ENCODE results near the gene MRPL42. TPM values are rescaled to one million over a fixed set of nuclear protein-coding genes. Genes with fewer than 3 reads are reported as not detected.
A peak's percentile ranks its signal among the peaks of the same experiment; 100 is the strongest.
"Not testable (repeated sequence)": the region's sequence is repeated elsewhere in the genome, so short reads cannot be mapped to it uniquely, and the experiment has no call there.

Gene MRPL42
- total and polyA plus RNA-seq, 2 donors (not counting 1 experiment from before 2014, with no cell fraction given) = 68.0 to 87.3 TPM

GRCh38 chr12:93549174-93549573 is 81.9 kb downstream of the MRPL42 start:
- Histone ChIP-seq H3K36me3 (ENCODE audit: control insufficient read depth, insufficient read depth, low read length) (peaks cover 2% of the 10 kb centered on the region), H3K4me2 (ENCODE audit: extremely low read depth, insufficient read depth, low read length) (no peak overlapping the region), H2AFZ (ENCODE audit: low read length) (no peak overlapping the region), H3K27ac (ENCODE audit: insufficient read depth, low read length) (no peak overlapping the region), H3K9me3 (ENCODE audit: control insufficient read depth, insufficient read depth, low read depth, low read length) (no peaks in the 10 kb centered on the region), H4K20me1 (ENCODE audit: control insufficient read depth, extremely low read depth, insufficient read depth, low read length) (no peaks in the 10 kb centered on the region), H3K9ac (ENCODE audit: insufficient read depth, low read length) (no peak overlapping the region), H3K27me3 (ENCODE audit: control insufficient read depth, insufficient read depth, low read length) (no peaks in the 10 kb centered on the region), H3K79me2 (ENCODE audit: control insufficient read depth, insufficient read depth, low read length) (no peaks in the 10 kb centered on the region), H3K4me3 (replicated peaks in 1 of 4; ENCODE audit: control extremely low read depth in 1 of 4, insufficient read depth in 1 of 4, low read depth in 3 of 4, low read length in 4 of 4) (no peak overlapping the region), H3K4me1 (ENCODE audit: control insufficient read depth, extremely low read depth, insufficient read depth, low read length) (no peaks in the 10 kb centered on the region)
- DNase-seq (ENCODE audit: low read depth in 2 of 2) = no peak
- TF ChIP-seq EZH2 (IDR thresholded peaks at IDR 0.05; ENCODE audit: low read length, missing control alignments) (no peak), CTCF (conservative IDR thresholded peaks at IDR 0.05 in 1 of 2, IDR thresholded peaks at IDR 0.05 in 1 of 2; ENCODE audit: low read depth in 1 of 2, low read length in 2 of 2) (no peak)

GRCh38 chr12:93550748-93551611 is 83.7 kb downstream of the MRPL42 start:
- no peak overlapping the region for H2AFZ ChIP-seq (ENCODE audit: low read length)
- no peak overlapping the region for H3K4me2 ChIP-seq (ENCODE audit: extremely low read depth, insufficient read depth, low read length)
- TF ChIP-seq EZH2 (IDR thresholded peaks at IDR 0.05; ENCODE audit: low read length, missing control alignments) (no peak), CTCF (conservative IDR thresholded peaks at IDR 0.05 in 1 of 2, IDR thresholded peaks at IDR 0.05 in 1 of 2; ENCODE audit: low read depth in 1 of 2, low read length in 2 of 2) (no peak)
- H3K27me3 ChIP-seq (ENCODE audit: control insufficient read depth, insufficient read depth, low read length) = no peaks in the 10 kb centered on the region
- no peaks in the 10 kb centered on the region for H3K9me3 ChIP-seq (ENCODE audit: control insufficient read depth, insufficient read depth, low read depth, low read length)
- H3K27ac ChIP-seq (ENCODE audit: insufficient read depth, low read length) = no peak overlapping the region
- no peaks in the 10 kb centered on the region for H3K79me2 ChIP-seq (ENCODE audit: control insufficient read depth, insufficient read depth, low read length)
- H4K20me1 ChIP-seq (ENCODE audit: control insufficient read depth, extremely low read depth, insufficient read depth, low read length) = no peaks in the 10 kb centered on the region
- no peak overlapping the region for H3K4me3 ChIP-seq (replicated peaks in 1 of 4; ENCODE audit: control extremely low read depth in 1 of 4, insufficient read depth in 1 of 4, low read depth in 3 of 4, low read length in 4 of 4)
- H3K9ac ChIP-seq (ENCODE audit: insufficient read depth, low read length) = no peak overlapping the region
- DNase-seq (ENCODE audit: low read depth in 2 of 2) = peak in 1 of 2 donors; percentile 11
- H3K36me3 ChIP-seq (ENCODE audit: control insufficient read depth, insufficient read depth, low read length) = peaks cover 2% of the 10 kb centered on the region
- H3K4me1 ChIP-seq (ENCODE audit: control insufficient read depth, extremely low read depth, insufficient read depth, low read length) = no peaks in the 10 kb centered on the region

GRCh38 chr12:93552427-93552826 is 85.1 kb downstream of the MRPL42 start:
- TF ChIP-seq CTCF (conservative IDR thresholded peaks at IDR 0.05 in 1 of 2, IDR thresholded peaks at IDR 0.05 in 1 of 2; ENCODE audit: low read depth in 1 of 2, low read length in 2 of 2) (no peak), EZH2 (IDR thresholded peaks at IDR 0.05; ENCODE audit: low read length, missing control alignments) (no peak)
- no peaks in the 10 kb centered on the region for H4K20me1 ChIP-seq (ENCODE audit: control insufficient read depth, extremely low read depth, insufficient read depth, low read length)
- H3K36me3 ChIP-seq (ENCODE audit: control insufficient read depth, insufficient read depth, low read length) = peaks cover 2% of the 10 kb centered on the region

GRCh38 chr12:93557879-93558278 is 90.6 kb downstream of the MRPL42 start:
- not testable (repeated sequence) for H4K20me1 ChIP-seq (ENCODE audit: control insufficient read depth, extremely low read depth, insufficient read depth, low read length); H3K9ac ChIP-seq (ENCODE audit: insufficient read depth, low read length); H3K27ac ChIP-seq (ENCODE audit: insufficient read depth, low read length); H3K36me3 ChIP-seq (ENCODE audit: control insufficient read depth, insufficient read depth, low read length); H3K79me2 ChIP-seq (ENCODE audit: control insufficient read depth, insufficient read depth, low read length); DNase-seq (ENCODE audit: low read depth in 2 of 2); H3K27me3 ChIP-seq (ENCODE audit: control insufficient read depth, insufficient read depth, low read length); H3K4me3 ChIP-seq (replicated peaks in 1 of 4; ENCODE audit: control extremely low read depth in 1 of 4, insufficient read depth in 1 of 4, low read depth in 3 of 4, low read length in 4 of 4); H3K9me3 ChIP-seq (ENCODE audit: control insufficient read depth, insufficient read depth, low read depth, low read length); H2AFZ ChIP-seq (ENCODE audit: low read length); H3K4me1 ChIP-seq (ENCODE audit: control insufficient read depth, extremely low read depth, insufficient read depth, low read length); H3K4me2 ChIP-seq (ENCODE audit: extremely low read depth, insufficient read depth, low read length)

More at GRCh38 chr12:93552427-93552826, 85.1 kb downstream of the MRPL42 start:
- no peak overlapping the region for H3K4me2 ChIP-seq (ENCODE audit: extremely low read depth, insufficient read depth, low read length)
- no peak for DNase-seq (ENCODE audit: low read depth in 2 of 2)
- no peak overlapping the region for H3K9ac ChIP-seq (ENCODE audit: insufficient read depth, low read length)
- H3K9me3 ChIP-seq (ENCODE audit: control insufficient read depth, insufficient read depth, low read depth, low read length) = no peaks in the 10 kb centered on the region
- H3K27ac ChIP-seq (ENCODE audit: insufficient read depth, low read length) = no peak overlapping the region
- H3K4me3 ChIP-seq (replicated peaks in 1 of 4; ENCODE audit: control extremely low read depth in 1 of 4, insufficient read depth in 1 of 4, low read depth in 3 of 4, low read length in 4 of 4) = no peak overlapping the region
- no peaks in the 10 kb centered on the region for H3K79me2 ChIP-seq (ENCODE audit: control insufficient read depth, insufficient read depth, low read length)
- H2AFZ ChIP-seq (ENCODE audit: low read length) = no peak overlapping the region
- H3K27me3 ChIP-seq (ENCODE audit: control insufficient read depth, insufficient read depth, low read length) = no peaks in the 10 kb centered on the region
- H3K4me1 ChIP-seq (ENCODE audit: control insufficient read depth, extremely low read depth, insufficient read depth, low read length) = no peaks in the 10 kb centered on the region

Data from fibroblast of lung (primary cell).